Stimulated activated CD4-positive, alpha-beta T cell treated with anti-CD3 and anti-CD28 coated beads, Interleukin-4, amount 100 ng/mL, for 4 hours (primary cell): ENCODE data around the gene COQ10B.
A peak's percentile ranks its signal among the peaks of the same experiment; 100 is the strongest.
"Not testable (repeated sequence)": the region's sequence is repeated elsewhere in the genome, so short reads cannot be mapped to it uniquely, and the experiment has no call there.

ENCODE experiments used
- DNase-seq, 2 experiments: peaks; one replicate each; pipeline ENCODE4 v3.0.0-alpha.2; 2020

Gene COQ10B

DNA sequence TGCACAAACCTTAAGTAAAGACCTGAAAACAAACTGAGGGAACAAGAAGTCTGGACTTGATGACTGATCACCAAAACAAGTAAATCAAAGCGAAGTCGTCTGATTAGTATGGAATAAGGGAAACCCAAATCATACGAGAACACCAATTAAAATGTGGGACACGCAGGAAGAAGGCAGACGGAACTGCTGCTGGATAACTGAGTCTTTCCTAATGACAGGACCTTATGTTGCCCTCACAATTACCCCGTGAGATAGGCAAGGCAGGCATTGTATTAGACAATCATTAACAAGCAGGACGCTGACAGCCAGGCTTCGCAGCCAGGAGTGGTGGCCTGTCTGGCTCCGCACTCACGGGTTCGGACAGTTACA is 614 bp upstream of the COQ10B start:
- no peak for DNase-seq

DNA sequence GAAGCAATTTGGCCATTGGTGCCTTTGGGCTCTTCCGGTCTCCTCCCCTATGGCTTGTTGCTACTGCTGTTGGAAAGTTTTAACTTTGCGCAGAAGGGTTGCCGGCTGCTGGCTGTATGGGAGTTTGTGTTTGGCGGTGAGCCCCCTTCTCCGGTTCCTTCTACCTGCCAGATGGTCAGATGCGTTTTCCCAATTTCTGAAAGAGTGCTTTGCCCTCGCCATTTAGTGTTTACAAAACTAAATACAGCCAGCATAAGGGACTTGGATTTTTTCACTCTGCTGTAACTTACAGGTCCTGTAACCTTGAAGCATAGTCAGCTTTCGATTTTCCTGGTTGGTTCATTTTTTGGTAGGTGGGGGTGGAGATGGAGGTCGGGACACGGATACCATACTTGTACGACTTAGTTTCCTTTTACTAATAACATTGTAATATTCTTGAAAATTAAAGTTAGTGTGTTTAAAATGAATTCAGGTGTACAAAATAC is 604 bp downstream of the COQ10B start:
- no peak for DNase-seq

DNA sequence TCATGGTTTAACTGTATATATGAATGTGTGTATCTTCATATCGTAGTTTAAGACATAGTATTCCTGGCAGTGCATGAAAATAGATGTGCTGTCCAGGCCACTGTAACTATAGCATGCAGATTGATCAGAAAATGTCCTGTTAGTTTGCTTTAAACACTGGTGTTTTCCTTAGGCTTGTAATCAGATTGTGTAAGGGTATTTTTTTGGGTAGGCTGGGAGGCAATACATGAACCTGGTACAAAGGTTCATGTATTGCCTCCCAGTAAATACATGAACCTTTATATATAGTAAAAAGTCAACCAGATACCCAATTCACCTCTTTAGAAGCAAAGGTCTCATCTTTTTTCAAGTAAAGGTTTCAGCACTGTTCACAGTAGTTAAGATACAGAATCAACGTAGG is 1.6 kb downstream of the COQ10B start:
- DNase-seq = no peak

DNA sequence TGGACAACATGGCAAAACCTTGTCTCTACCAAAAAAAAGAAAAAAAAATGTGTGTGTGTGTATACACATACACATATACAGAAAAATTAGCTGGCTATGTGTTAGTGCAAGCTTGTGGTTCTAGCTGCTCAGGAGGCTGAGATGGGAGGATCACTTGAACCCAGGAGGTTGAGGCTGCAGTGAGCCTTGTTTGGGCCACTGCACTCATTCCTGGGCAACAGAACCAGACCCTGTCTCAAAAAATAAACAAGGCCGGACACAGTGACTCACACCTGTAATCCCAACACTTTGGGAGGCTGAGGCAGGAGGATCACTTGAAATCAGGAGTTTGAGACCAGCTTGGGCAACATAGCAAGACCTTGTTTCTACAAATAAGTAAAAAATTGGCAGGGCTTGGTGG is 2.1 kb downstream of the COQ10B start:
- no peak for DNase-seq

DNA sequence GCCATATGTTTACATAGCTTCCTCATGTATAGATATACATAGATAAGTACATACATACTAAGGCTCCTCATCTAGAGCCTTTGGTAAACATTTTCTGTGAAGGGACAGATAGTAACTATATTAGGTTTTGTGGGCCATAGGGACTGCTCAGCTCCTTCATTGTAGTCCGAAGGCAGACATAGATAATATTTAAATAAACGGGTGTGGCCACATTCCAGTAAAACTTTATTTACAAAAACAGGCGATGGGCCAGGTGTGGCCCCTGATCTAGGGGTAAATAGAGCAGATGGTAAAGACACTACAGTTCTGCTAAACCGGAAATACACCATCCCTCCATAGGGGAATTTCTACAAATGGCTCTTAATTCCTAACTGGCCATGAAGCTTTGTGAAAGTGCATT is 7.3 kb downstream of the COQ10B start:
- DNase-seq = no peak

DNA sequence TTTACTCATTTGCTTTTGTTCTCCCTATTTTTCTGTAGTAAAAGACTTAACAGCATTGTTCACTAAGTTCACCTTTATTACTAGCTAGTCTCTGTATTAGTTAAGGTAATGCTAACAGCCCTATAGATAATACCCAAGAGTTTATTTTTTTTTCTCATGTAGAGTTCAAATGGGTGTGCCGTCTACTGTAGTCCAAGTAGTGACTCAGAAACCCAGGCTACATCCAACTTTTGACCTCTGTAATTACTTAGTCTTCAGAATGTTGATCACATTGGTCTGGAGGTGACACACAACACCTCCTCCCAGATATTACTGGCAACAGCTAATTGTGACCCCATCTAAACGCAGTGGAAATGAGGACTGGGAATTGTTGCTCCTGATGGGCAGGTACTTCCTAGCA is 7.7 kb downstream of the COQ10B start:
- DNase-seq = no peak

DNA sequence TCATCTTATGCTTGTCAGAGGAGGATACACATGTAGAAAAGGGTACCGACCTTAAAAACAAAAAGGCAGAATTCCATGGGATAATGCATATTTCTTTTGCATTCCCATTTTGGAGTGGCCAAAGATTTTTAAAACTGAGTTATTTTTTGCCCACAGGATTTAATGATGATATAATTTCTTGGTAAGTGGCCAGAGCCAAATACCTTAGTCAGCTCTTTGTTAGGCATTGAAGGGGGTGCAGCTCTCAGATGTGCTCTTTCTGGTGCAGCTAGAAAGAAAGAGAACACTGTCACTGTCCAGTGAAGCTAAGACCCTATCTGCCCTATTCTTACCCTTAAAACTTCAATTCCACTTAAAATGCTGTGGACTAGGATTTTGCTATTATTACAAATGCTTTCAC is 10.8 kb downstream of the COQ10B start:
- no peak for DNase-seq

DNA sequence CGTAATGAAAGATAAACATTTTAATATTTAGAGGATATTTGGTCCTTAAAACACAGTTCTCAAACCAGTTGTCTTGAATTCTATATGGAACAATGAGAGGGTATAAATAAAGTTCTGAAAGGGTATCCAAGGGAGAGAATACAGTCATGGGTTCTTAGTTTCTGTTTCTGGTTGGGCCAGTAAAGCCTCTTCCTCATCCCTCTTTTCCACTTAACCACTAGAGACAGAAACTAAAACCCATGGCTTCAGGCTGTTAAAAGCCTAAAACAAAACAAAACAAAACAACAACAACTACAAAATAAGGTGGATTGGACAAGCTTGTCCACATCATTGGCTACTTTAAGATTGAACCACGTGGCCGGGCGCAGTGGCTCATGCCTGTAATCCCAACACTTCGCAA is 18.8 kb downstream of the COQ10B start:
- DNase-seq = no peak

DNA sequence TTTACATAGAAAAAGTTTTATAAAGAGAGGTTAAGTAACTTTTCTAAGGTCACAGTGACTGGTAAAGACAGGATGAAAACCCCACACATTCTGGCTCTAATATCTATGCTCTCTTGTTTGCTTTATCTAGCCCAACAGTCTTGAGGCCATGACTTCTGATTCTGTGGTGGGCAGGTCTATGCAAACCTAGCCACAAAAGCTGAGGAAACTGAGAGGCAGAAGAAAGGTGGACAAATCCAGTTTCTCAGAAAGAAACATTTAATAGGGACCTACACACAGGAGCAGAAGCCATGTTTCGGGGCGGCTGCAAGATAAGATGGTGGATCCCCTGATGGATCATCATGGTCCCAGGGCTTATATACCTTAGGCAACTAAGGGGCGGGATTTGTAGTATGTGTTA is 24.4 kb downstream of the COQ10B start:
- no peak for DNase-seq

DNA sequence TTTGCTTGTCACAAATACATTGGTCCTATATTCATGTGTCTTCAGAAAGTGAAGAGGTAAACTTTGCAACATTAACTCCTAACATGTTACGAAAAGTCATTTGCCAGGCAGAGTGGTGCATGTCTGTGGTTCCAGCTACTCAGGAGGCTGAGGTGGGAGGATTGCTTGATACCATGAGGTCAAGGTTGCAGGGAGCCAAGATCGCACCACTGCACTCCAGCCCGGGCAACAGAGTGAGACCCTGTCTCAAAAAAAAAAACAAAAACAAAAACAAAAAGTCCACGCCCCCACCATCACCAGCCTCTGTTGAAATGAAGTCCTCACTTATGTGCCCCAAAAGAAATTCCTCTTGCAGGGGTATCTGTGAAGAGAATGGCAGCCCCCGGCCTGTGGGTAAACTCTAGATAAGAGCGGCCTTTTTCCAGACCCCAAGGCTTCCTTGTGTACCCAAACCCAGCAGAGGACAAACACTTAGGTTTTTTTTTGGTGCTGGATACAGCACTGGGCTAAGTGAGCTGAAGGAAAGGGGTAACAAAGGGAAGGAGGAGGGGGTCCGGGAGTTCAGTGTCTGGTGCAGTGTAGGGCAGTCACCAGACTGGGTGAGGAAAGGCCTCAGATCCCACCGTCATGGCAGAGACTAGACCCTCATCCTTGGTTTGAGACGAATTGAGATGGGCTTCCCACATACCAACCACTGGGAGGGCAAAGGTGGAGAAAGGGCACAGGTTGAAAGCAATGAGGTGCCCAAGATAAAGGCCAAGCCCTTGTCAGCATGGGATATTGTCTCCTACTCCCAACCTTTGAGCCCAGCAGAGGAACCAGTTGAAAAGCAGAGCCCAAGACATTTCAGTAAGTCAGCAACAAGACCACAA is 27.0 kb downstream of the COQ10B start:
- no peak for DNase-seq

DNA sequence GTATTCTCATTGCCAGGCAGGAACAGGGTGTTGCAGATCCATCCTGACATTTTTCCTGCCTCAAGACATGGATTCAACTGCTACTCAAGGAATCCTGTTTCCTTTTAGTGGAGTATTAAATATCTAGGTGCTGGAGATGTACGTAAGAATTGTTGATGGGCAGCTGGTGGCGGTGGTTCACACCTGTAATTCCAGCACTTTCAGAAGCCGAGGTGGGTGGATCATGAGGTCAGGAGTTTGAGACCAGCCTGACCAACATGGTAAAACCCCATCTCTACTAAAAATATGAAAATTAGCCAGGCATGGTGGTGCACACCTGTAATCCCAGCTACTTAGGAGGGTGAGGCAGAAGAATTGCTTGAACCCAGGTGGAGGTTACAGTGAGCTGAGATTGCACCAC is 30.9 kb downstream of the COQ10B start:
- DNase-seq = not testable (repeated sequence)

DNA sequence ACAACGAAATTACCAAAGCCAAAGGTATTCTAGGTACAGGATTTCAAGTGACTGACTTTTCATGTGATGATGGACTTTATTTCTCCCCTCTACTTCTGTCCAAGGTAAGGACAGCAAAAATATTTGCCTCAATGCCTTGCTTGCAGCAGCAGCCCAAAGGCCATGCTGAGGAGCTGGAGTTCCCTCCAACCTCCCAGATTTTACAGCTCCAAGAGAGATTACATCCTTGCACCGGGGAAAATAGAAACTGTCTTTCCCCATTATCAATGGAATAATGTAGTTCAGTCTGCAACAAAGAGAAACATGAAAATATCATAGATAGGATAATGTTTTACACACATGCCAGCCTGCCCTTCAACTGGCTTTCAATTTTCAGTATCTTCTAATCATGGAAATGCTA is 32.8 kb downstream of the COQ10B start:
- no peak for DNase-seq

DNA sequence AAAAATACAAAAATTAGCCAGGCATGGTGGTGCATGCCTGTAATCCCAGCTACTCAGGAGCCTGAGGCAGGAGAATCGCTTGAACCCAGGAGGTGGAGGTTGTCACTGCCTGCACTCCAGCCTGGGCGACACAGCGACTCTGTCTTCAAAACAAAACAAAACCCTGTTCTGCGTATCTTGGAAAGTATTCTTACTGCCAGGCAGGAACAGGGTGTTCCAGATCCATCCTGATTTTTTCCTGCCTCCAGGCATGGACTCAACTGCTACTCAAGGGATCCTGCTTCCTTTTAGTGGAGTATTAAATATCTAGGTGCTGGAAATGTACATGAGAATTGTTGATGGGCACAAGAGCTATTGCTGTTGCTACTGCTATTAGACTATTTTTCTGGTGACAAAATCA is 34.0 kb downstream of the COQ10B start:
- no peak for DNase-seq

DNA sequence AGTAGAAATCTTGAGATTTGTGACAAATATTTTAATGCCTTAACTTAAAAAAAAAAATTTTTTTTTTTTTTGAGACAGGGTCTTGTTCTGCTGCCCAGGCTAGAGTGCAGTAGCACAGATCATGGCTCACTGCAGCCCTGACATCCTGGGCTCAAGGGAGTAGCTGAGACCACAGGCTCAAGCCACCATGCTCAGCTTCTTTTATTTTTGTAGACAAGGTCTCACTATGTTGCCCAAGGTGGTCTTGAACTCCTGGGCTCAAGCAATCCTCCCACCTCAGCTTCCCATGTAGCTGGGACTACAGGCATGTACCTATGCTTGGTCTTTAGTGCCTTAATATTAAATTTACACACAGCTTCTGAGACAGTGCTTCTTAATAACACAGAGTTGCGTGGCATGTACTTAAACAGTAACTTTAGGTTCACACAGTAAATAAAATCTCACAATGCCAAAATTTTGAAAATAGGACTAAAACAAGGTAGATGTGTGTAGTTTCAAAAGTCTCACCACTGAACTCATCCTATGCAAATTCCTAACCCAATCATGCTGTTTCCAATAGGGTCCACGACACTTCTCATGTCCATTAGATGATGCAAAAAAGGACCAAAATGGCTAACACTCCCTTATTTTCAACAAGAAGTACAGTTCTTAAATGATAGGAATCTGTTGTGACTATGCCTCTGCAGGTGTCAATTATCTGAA is 42.2 kb downstream of the COQ10B start:
- DNase-seq = no peak

DNA sequence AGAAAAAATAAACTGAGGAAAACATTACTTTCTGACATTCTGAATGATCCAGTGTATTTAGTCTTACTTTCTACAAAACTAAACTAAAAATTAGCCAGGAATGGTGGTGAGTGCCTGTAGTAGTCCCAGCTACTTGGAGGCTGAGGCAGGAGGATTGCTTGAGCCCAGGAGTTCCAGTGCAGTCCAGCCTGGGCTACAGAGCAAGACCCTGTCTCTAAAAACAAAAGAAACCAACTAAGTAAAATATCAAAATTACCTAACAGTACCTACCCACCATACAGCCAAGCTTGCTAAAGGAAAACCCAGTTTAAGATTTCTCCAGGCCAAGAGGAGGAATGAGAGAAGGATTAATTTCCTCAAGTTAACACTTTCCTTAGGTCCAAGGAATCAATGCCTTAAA is 43.3 kb downstream of the COQ10B start:
- DNase-seq = no peak

DNA sequence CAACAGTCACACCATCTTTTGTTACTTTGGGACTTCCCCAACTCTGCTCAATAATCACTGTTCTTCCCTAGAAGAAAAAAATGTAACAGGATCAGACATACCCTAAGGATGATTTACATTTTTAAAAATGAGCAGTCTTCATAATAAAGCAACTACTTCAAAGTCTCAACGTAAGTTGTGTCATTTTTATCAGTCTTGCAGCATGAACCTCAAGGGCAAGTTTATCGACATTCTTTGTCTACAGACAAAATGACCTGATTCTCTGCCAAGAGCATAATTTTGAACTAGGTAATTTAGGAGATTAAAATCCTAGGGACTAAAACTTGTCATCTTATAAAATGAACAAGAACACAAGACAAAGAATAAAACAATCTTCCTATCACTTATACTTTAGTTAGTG is 44.0 kb downstream of the COQ10B start:
- no peak for DNase-seq

DNA sequence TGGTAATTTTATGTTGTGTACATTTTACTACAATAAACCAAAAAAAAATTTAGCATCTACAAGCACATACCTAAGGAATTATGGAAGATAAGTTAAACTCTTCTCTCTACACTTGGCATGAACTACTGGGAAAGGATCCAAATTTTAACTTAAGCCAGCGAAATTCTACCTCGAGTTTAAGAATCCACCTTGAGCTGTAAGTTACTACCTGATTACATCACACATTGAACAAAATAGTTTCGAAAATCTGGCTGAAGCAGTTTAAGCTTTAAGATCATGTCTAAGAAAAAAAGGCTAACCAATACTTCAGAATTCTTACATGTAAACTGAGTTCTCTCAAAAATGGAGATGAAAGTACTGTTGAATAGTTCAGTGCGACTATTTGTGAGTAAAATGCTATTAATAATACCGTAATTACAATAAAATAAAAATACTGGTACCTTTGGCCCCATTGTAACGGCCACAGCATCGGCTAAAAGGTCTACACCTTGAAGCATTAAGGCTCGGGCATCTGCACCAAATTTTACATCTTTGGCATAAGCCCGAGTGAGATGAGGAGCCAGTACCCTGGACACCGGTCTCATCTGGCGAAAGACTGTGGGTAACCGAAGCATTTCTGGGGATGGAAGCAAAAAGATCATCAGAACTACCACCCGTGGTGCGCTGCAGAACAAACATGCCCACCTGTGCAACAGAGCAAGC is 45.0 kb downstream of the COQ10B start:
- no peak for DNase-seq

DNA sequence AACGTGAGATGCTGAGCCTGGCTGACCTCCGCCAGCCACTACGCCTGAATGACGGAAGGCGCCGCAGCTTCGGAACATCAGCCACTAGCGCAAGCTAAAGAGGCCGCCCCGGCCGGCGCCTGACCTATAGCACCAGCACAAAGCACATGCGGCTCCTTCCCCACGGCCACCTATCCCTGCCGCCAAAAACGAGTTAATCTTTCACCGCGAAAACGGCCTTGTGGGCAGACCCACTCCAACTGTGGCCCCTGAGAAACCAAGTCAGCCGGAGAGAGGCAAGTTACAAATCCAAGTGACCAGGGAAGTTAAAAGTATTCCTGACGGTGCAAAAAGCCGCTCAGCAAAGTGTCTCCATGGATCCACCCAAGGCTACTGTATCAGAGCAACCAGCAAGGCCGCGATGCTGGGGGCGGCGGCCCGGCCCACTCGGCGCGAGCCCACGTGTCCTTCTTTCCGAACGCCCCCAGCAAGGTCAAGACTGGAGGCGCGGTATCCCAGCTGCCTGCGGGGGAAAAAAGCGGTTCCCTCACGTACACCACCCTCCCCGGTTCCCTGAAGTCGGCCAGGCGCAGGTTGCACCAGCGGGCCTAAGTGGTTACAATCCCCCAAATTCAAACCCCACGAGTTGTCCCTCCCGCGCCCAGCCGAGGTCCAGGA is 45.7 kb downstream of the COQ10B start:
- peak; percentile 50 to 60 for DNase-seq

DNA sequence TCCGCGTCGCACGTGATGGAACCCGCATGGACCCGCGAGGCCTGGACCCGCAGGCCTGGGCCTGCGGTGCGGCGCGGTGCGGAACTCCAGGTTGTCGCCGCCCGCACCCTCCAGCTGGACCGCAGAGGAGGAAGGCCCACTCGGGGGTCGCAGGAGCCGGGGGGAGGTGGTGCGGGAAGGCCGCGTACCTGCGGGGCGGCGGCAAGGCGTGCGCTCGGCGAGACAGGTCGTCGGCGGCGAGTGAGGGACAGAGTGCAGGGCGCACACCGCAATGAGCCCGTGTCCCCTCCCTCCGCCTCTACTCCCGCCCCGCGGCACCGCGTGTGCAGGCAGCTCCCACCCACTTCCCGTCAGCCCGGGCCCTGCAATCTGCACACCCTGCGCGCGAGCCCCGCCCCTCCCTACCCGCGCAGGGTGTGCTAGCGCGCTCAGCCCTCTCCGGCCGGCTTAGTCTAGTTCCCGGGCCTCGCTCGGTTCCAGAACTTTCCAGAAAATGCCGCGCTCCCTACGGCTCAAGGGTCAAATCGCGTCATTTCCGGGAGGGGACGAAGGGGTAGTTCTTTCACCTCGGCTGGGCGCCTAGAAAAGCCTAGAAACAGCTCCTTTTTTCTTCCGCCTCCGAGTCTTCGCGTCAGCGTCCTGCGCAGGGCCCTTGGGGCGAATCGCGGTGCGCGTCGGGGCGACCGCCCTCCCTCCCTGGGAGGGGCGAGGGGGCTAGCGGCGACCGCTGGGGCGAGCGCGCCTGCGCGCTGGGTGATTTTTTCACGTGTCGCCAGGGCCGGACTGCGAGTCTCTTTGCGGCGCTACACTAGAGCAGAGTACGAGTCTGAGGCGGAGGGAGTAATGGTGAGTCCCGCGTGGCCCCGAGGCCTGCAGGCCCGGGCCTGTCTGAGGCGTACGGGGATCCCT is 46.5 kb downstream of the COQ10B start, which contains the start of the genes HSPD1 and HSPE1:
TSS of gene HSPD1 (minus strand) at position 247 of the 909 bp plus-strand sequence. CDS start 992 bp downstream, outside the sequence.
TSS of gene HSPE1 (plus strand) at position 786 of the 909 bp plus-strand sequence. CDS start at position 844, 58 bp downstream.
- peak; percentile 97 to 98 for DNase-seq

DNA sequence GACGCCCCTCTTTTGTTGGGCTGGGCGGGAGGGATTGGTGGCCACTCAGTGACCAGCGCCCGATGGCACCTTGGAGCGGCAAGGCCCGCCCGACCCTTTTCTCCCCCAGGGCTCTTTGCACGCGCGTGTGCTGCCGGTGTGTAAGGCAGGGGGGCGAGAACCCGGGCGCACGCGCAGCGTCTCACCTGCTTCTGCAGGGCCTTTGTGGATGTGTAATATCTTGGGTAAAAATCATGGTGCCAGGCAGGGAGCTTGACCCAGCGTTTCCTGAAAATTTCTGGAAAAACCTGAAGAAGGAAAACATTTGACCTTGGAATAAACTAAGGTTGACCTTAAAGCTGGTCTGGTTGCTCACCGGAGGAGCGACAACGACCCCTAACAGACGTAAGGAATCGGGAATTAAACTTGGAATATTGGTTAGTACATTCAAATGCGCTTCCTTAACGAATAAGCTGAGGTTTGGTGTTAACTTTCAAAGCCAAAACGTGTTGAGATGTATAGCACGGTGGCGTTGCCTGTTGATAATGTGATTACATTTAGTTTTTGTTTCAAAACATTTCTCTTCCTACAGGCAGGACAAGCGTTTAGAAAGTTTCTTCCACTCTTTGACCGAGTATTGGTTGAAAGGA is 47.3 kb downstream of the COQ10B start:
- DNase-seq = no peak

DNA sequence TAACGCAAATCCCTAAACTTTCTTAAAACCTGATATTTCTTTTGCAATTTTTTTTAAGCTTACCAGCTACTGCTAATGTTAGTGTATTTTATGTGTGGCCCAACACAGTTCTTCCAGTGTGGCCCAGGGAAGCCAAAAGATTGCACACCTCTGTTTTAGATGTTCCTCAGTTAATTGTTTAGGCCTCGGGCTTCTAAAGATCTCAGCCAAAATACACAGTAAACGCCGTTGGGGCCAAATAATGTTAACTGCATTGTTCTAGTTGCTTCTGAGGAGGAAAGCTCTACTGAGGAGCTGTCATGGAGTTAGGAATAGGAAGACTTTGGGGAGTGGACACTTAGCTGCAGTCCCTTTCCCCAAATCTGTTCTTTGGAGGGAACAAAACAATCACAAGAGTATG is 48.8 kb downstream of the COQ10B start:
- no peak for DNase-seq
